NAMALWA (cell line): ENCODE results near the gene CMKLR1.

ENCODE experiments used
- DNase-seq: peaks from one replicate; pipeline ENCODE4 v3.0.0-alpha.2; 2015; ENCODE audit warnings: low spot score

CMKLR1 gene

GRCh38 chr12:108315486-108316105, 23.5 kb downstream of the CMKLR1 start:
- DNase-seq, result peak; percentile 7

GRCh38 chr12:108313606-108314351, 25.3 kb downstream of the CMKLR1 start:
- DNase-seq, result no peak

- no peak for DNase-seq
Observed at GRCh38 chr12:108313241-108313605, 25.9 kb downstream of the CMKLR1 start.

GRCh38 chr12:108312693-108313189, 26.4 kb downstream of the CMKLR1 start:
- DNase-seq, result no peak

- DNase-seq, result no peak
Observed at GRCh38 chr12:108312073-108312659, 26.9 kb downstream of the CMKLR1 start.

GRCh38 chr12:108311605-108312004, 27.5 kb downstream of the CMKLR1 start:
- DNase-seq, result no peak

- DNase-seq, result no peak
Observed at GRCh38 chr12:108310489-108310888, 28.6 kb downstream of the CMKLR1 start.

- DNase-seq, result no peak
Observed at GRCh38 chr12:108309674-108310312, 29.3 kb downstream of the CMKLR1 start.

GRCh38 chr12:108308395-108309085, 30.6 kb downstream of the CMKLR1 start:
- no peak for DNase-seq

GRCh38 chr12:108307006-108307405, 32.1 kb downstream of the CMKLR1 start:
- DNase-seq, result no peak

GRCh38 chr12:108306506-108306905, 32.6 kb downstream of the CMKLR1 start:
- DNase-seq, result no peak

- DNase-seq, result no peak
Observed at GRCh38 chr12:108305991-108306501, 33.1 kb downstream of the CMKLR1 start.

- no peak for DNase-seq
Observed at GRCh38 chr12:108305520-108305919, 33.6 kb downstream of the CMKLR1 start.

GRCh38 chr12:108304633-108305032, 34.5 kb downstream of the CMKLR1 start:
- no peak for DNase-seq

GRCh38 chr12:108303703-108304102, 35.4 kb downstream of the CMKLR1 start:
- no peak for DNase-seq

GRCh38 chr12:108302403-108303311, 36.5 kb downstream of the CMKLR1 start:
- no peak for DNase-seq

- no peak for DNase-seq
Observed at GRCh38 chr12:108302016-108302402, 37.1 kb downstream of the CMKLR1 start.

- DNase-seq, result no peak
Observed at GRCh38 chr12:108301346-108301745, 37.8 kb downstream of the CMKLR1 start.

GRCh38 chr12:108299980-108300696, 39.0 kb downstream of the CMKLR1 start:
- DNase-seq, result no peak

GRCh38 chr12:108299516-108299915, 39.6 kb downstream of the CMKLR1 start:
- no peak for DNase-seq
